DOHH2 (cell line): ENCODE data around the gene RRM1.

Experiments
- CTCF ChIP-seq: fragments of 200-600 bp; sonication (generic); IDR thresholded peaks from one replicate; pipeline ENCODE4 v1.5.1; 2014; ENCODE audit warnings: antibody characterized with exemption, mild to moderate bottlenecking, low read depth, low read length; ENCODE audit not compliant: poor library complexity, severe bottlenecking
- EZH2phosphoT487 ChIP-seq: fragments of 200-600 bp; sonication (generic); IDR thresholded peaks from 2 replicates; pipeline ENCODE4 v1.6.1; 2017; ENCODE audit warnings: borderline replicate concordance, mild to moderate bottlenecking, antibody characterized with exemption, low read length, moderate library complexity, mixed read lengths

- TF ChIP-seq EZH2phosphoT487 = no peak
- TF ChIP-seq CTCF = no peak
Measured at GRCh38 chr11:4063348-4063747, 31.3 kb upstream of the RRM1 start.
